OCI-LY1 (cell line): Measurements from ENCODE around the gene PRRC1.

Experiments
- CTCF ChIP-seq: fragments of 200-600 bp; sonication (generic), shearing (Covaris generic); IDR thresholded peaks from 2 replicates; pipeline ENCODE4 v1.5.1; 2017; ENCODE audit warnings: mild to moderate bottlenecking, antibody characterized with exemption, low read length, moderate library complexity, mixed read lengths
- EZH2 ChIP-seq: fragments of 200-600 bp; sonication (generic), shearing (Covaris generic); IDR thresholded peaks from 2 replicates; pipeline ENCODE4 v1.8.0; 2017; ENCODE audit warnings: borderline replicate concordance, mixed run types, mild to moderate bottlenecking, antibody characterized with exemption, low read length, moderate library complexity, mixed read lengths

GRCh38 chr5:127599320-127599719, 81.9 kb downstream of the PRRC1 start:
- TF ChIP-seq CTCF (no peak), EZH2 (no peak)
